ENCODE measurements around the gene TESK2. TPM values are rescaled to one million over a fixed set of nuclear protein-coding genes. Genes with fewer than 3 reads are reported as not detected.

TESK2 gene
- total and polyA plus RNA-seq, 2 of the 13 experiments (the other 11 are each of a cell fraction or from before 2014, with no cell fraction given), result 5.5 to 9.6 TPM

- TF ChIP-seq IRF9 (CRISPR knock-in tag; IDR thresholded peaks at IDR 0.05; ENCODE audit: borderline replicate concordance), result no peak
- peak; percentile 69; the same call in 1 of the 2 replicates for TF ChIP-seq ZNF143 (CRISPR knock-in tag; IDR thresholded peaks at IDR 0.05)
- peak; percentile 92; the same call in 1 of the 2 replicates for TF ChIP-seq KAT7 (CRISPR knock-in tag; IDR thresholded peaks at IDR 0.05; ENCODE audit: borderline replicate concordance)
- peak; percentile 88 for TF ChIP-seq ZNF563 (CRISPR knock-in tag; IDR thresholded peaks at IDR 0.05)
- no peak; the same call in 1 of the 2 replicates for TF ChIP-seq DNMT1 (CRISPR knock-in tag; IDR thresholded peaks at IDR 0.05)
- TF ChIP-seq ZNF296 (CRISPR knock-in tag; conservative IDR thresholded peaks at IDR 0.05), result 0 out of 2 replicates have a peak, but pooled peaks have one; percentile 78
- TF ChIP-seq BRF2 (CRISPR knock-in tag; IDR thresholded peaks at IDR 0.05), result peak; percentile 64; the same call in 1 of the 2 replicates
- TF ChIP-seq NONO (IDR thresholded peaks at IDR 0.05), result no peak
- TF ChIP-seq NONO (CRISPR knock-in tag; conservative IDR thresholded peaks at IDR 0.05), result peak; percentile 87
- no peak; the same call in 1 of the 2 replicates for TF ChIP-seq HDAC6 (IDR thresholded peaks at IDR 0.05; ENCODE audit: low read depth, low read length)
- no peak for TF ChIP-seq SMARCE1 (IDR thresholded peaks at IDR 0.05; ENCODE audit: borderline replicate concordance)
- no peak for TF ChIP-seq KAT2B (IDR thresholded peaks at IDR 0.05; ENCODE audit: borderline replicate concordance, low read depth, low read length)
- no peak; the same call in 1 of the 2 replicates for TF ChIP-seq ZSCAN20 (CRISPR knock-in tag; IDR thresholded peaks at IDR 0.05; ENCODE audit: borderline replicate concordance)
- TF ChIP-seq ZZZ3 (CRISPR knock-in tag; IDR thresholded peaks at IDR 0.05; ENCODE audit: borderline replicate concordance), result peak; percentile 91
- TF ChIP-seq ZMYM4 (CRISPR knock-in tag; IDR thresholded peaks at IDR 0.05), result peak; percentile 99
- TF ChIP-seq ZFYVE20 (CRISPR knock-in tag; IDR thresholded peaks at IDR 0.05; ENCODE audit: borderline replicate concordance, low read depth), result peak; percentile 48; the same call in 1 of the 2 replicates
- peak; percentile 68; the same call in 1 of the 2 replicates for TF ChIP-seq ZNF367 (CRISPR knock-in tag; IDR thresholded peaks at IDR 0.05; ENCODE audit: borderline replicate concordance)
- peak; percentile 43; the same call in 1 of the 2 replicates for TF ChIP-seq FOXK1 (CRISPR knock-in tag; IDR thresholded peaks at IDR 0.05; ENCODE audit: borderline replicate concordance, low read depth)
- no peak for TF ChIP-seq ZBTB34 (CRISPR knock-in tag; IDR thresholded peaks at IDR 0.05)
- no peak for TF ChIP-seq ZNF24 (IDR thresholded peaks at IDR 0.05)
- TF ChIP-seq SAFB2 (CRISPR knock-in tag; IDR thresholded peaks at IDR 0.05; ENCODE audit: borderline replicate concordance, low read depth), result peak; percentile 68; the same call in 1 of the 2 replicates
- TF ChIP-seq PRDM4 (CRISPR knock-in tag; IDR thresholded peaks at IDR 0.05; ENCODE audit: borderline replicate concordance), result no peak; the same call in 1 of the 2 replicates
- peak; percentile 91 for TF ChIP-seq MIER3 (CRISPR knock-in tag; IDR thresholded peaks at IDR 0.05; ENCODE audit: borderline replicate concordance)
Measured at GRCh38 chr1:45521413-45522323, 30.7 kb upstream of the TESK2 start, which contains the start of gene PRDX1 (continued).
